Measurements from ENCODE around the gene MN1.
A peak's percentile ranks its signal among the peaks of the same experiment; 100 is the strongest.

MN1 gene

DNA sequence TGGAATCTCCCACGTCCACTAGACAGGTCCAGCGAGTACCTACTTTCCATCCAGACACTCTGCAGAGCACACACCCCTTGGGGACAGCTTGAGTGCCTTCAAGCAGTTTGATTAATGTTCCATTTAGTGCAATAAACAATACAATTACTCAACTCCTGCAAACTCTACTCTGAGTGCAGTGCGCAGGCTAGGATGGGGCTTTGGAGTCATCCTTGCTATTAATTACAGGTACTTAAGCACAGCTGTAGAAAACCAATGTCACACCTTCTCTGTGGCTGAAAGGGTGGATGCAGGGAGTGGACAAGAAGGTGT is 82.6 kb downstream of the MN1 start:
- DNase-seq (ENCODE audit: low spot score), result no peak
- FAIRE-seq, result no peak

DNA sequence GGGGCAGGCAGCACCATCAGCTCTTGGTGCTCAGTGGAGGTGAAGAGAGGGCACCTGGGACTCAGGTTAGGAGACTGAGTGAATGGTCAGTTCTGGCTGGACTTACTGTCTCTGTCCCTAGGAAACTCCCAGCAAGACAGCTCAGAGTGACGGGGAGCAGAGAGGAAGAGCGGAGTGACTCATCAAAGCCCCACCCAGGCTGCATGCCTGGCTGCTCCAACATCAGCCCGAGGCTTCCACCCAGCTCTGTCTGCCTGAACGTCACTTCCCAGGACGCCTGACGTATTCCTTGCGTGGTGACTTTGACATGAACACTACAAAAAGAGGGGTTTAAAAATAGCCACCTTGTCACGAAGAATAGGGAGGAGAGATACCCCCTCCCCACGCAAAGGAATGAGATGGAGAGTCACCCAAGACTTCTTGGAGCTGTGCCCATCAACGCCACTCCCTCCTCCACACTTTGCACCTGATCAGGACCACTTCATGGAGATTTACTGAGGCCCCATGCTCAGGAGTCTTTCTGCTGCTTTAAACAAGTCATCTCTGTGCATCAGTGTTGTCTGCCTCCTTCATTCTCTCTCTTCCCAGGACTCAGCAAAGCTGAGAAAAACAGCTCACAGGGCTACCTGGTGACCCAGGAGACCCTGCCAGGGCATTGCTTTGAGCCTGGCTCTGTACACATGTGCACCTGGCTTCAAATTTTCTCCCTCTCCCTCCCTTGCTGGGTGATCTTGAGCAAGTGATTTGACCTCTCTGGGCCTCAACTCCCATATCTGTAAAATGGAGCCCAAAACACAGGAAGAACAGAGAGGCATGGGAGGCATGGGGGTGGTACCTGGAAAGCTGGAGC is 83.1 kb downstream of the MN1 start:
- DNase-seq (ENCODE audit: low spot score), result peak; percentile 100
- FAIRE-seq, result peak; percentile 100

DNA sequence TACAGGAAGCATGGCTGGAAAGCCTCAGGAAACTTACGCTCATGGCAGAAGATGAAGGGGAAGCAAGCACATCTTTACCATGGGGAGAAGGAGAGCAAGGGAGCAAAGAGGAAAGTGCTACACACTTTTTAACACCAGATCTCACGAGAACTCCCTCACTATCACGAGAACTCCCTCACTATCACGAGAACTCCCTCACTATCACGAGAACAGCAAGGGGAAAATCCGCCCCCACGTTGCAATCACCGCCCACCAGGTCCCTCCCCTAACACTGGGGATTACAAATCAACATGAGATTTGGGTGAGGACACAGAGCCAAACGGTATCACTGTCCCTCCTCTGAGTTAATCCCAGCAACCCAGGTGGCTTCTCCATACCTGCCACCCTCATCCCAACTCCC is 84.5 kb downstream of the MN1 start:
- no peak for DNase-seq (ENCODE audit: low spot score)
- peak; percentile 97 for FAIRE-seq

DNA sequence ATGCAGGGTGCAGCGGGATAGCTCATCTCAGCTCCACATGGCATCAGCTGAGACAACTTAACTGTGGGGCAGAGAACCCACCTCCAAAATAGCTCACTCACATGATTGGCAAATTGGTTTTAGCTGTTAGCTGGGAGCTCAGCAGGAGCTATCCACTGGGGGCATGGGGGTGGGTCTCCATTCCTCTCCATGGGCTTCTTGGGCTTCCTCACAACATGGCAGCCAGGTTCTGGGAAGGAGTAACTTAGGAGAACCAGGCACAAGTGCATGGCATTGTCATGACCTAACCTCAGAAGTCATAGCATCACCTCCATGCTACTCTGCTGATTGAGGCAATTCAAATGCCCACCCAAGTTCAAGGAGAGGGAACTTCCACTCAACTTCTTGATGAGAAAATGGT is 85.5 kb downstream of the MN1 start:
- DNase-seq (ENCODE audit: low spot score) (no peak), FAIRE-seq (no peak)

DNA sequence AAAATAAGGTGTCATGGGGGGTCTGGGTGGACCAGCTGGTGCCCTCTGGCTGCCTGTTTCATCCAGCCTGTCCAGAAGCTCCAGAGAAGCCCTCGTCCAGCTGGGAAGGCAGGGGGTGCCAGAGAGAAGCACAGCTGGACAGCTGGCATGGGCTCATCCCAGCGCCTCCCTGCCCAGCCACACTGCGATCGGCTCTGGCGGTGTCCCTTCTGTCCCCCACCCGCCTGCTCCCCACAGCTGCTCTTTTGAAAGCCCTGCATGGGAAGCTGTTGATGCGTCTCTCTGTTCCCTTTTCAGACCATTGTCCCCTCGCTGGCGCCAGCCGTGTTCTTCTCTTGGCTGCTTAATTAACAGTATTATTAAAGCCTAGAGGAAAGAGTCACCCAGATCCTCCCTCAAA is 86.5 kb downstream of the MN1 start:
- no peak for DNase-seq (ENCODE audit: low spot score)
- FAIRE-seq, result no peak

DNA sequence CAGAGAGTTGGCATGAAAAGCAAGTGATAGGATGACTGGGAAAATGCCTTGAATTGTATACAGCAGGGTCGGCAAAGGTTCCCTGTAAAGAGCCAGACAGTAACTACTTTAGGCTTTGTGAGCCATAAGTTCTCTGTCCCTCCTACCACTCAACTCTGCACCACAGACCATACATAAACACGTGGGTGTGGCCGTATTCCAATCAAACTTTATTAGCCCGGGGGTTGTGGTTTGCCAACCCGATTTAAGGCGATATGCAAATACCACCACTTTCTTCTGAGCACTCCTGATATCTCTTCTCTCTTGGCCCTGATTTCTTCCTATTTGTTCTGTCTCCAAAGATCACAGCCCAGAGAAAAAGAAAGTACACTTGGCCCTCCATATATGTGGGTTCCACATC is 87.5 kb downstream of the MN1 start:
- DNase-seq (ENCODE audit: low spot score), result no peak
- FAIRE-seq, result peak; percentile 50

DNA sequence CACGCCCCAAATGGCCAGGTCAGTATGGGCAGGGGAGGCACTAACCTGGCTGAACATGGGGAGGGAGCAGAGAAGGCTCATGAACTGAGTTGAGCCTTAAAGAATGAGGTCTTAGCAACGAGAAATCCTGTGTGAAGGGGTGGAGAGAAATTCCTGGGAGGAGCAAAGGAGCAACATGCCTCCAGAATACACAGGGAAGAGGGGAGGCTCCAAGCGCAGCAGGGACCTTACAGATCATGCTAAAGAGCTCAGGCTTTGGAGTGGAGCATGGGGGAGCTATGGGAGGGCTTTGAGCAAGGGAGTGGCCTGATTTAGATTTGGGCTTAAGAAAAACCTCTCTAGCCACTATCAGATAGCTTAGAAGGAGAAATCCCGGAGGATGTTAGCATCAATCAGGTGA is 88.1 kb downstream of the MN1 start:
- DNase-seq (ENCODE audit: low spot score), result no peak
- peak; percentile 90 for FAIRE-seq

DNA sequence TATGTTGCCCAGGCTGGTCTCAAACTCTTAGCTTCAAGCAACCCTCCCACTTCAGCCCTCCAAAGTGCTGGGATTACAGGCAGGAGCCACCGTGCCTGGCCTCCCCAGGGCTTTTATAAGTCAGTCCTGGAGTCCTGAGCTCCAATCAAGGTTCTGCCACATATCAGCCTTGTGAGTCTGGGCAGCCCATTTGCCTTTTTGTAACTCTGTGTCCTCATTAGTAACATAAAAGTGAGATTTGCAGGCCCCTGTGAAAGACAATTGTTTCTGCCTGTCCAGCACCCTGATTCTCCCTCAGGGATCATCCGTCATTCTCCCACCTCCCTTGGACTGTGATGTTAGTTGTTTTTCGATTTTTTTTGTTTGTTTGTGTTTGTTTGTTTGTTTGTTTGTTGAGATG is 89.8 kb downstream of the MN1 start:
- FAIRE-seq, result peak; percentile 52
- no peak for DNase-seq (ENCODE audit: low spot score)

DNA sequence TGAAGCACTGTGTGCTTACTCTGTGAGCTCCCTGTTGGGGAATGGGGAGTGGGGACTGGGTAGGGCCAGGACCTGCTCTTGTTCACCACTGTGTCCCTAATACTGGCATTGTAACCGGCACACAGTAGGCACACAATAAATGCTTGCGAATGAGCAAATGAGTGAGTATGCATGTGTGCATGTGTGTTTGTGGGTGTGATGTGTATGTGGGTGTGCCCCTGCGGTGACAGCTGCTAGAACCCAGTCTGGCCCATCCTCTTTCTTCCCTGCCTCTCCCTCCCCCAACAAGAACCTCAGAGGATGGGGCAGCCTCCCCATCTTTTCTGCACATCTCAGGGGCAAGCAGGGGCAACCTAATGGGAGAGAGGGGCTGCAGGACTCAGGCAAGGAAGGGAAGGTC is 90.5 kb downstream of the MN1 start:
- FAIRE-seq, result peak; percentile 99
- no peak for DNase-seq (ENCODE audit: low spot score)

DNA sequence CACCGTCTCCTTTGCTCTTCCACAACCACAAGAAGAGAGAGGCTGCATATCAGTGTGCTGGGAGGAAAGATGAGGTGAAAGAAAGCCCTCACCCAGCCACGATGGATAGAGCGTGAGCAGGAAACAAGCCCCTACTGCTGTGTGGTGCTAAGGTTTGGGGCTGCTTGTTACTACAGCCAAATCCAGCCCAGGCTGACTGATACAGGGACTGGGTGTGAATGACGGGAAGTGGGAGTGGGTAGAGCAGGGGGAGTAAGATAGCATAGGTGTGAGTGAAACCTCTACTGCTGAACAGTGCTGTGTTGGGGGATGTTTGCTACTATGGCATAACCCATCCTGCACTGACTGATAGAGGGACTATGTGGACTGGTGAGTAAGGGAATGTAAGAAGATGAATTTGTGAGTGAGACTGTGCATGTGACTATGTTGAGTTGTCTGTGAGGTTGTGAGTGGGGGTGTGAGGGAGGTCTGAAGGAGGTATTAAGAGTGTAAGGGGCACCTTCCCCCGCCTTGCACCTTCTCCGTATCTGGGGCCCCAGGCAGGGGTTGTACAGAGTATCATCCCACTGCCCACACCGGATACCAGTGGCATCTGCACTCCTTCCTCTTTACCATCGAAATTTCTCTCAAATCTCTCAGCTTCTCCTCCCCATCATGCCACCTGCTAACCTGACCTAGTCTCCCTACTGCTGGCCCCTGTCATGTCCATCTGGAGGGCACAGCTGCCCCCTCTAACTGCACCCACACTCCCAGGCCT is 91.5 kb downstream of the MN1 start:
- DNase-seq (ENCODE audit: low spot score), result no peak

DNA sequence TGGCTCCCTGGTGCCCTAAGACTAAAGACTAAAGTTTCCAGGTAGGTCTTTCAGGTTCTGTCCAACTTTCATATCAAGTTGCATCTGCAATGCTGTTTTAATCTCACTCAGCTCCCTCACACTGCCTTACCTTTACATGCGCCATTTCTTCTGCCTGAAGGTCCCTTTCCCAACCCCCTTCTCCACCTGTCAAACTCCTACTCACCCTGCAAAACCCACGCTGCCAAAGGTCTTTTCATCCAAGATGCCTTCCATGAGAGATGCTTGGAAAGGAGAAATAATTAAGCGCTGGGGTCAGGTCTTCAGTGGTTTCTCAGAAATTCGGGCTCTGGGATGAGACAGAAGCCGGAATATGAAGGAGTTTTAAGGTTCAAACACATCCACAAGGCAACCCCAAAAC is 95.1 kb downstream of the MN1 start:
- FAIRE-seq (no peak), DNase-seq (ENCODE audit: low spot score) (no peak)

More for the DNA sequence above, 91.5 kb downstream of the MN1 start:
- peak; percentile 97 for FAIRE-seq

DNA sequence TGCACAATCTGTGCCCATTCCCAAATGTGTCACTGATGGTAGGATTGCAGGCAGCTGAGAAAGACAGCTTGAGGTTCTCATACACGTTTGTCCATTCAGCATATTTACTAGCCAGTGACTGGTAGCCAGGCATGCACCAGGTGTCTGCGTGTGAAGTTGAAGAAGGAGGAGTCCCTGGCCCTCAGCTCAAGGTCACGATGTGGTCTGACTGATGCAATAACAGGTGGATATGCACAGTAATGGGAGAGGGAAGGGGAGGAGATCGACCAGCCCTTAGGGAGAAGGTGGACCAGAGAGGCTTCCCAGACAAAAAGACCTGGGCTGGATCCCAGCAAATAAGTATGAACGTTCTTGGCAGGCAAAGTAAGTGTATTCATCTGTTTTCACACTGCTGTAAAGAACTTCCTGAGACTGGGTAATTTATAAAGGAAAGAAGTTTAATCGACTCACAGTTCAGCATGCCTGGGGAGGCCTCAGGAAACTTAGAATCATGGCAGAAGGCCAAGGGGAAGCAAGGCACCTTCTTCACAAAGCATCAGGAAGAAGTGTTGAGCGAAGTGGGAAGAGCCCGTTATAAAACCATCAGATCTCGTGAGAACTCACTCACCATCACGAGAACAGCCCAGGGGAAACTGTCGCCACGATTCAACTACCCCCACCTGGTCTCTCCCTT is 96.0 kb downstream of the MN1 start:
- DNase-seq (ENCODE audit: low spot score) (no peak), FAIRE-seq (peak; percentile 80)

DNA sequence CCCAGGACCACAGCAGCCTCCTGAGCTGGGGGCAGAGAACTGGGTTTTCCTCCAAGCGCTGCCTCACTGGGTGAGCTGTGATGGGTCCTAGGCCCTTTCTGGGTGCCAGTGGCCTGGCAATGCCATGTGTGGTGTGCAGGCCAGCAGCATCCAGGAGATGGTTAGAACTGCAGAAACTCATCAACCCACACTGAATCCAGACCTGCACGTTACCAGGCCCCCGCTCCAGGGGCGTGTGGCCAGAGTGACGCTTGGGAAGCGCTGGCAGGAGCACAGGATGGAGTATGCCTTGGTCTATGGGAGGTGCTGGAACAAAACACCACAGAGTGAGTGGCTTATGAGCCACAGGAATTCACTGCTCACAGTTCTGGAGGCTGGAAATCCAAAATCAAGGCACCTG is 97.0 kb downstream of the MN1 start:
- no peak for DNase-seq (ENCODE audit: low spot score)
- peak; percentile 17 for FAIRE-seq

DNA sequence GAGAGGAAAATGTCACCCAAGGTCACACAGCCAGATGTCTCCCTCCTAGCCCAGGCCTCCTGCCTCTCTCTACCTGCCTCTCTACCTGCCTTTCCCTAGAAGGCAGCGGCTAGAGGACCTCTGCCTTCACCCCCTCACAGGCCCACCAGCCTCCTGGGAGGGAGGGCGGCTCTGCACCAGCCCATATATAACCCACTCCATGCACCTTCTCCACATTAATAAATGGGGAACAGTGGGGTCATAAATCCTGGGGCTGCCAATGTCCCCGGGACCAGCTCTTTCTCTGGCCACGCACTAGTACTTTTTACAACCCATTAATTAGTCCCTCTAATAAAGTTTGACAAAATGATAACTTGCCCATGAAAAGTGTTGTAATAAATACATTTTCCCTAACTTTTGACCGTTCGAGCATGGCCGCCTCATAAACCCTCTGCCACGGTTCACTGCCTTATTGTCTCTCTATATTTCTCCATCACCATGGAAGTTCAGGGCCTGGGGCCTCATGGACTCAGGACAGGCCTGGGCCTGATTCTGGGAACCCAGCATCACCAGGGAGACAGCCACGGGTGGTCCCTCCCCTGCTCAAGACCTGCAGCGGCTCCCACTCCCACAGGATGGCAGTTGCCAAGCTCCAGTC is 102.1 kb downstream of the MN1 start:
- DNase-seq (ENCODE audit: low spot score) (no peak), FAIRE-seq (peak; percentile 65)

DNA sequence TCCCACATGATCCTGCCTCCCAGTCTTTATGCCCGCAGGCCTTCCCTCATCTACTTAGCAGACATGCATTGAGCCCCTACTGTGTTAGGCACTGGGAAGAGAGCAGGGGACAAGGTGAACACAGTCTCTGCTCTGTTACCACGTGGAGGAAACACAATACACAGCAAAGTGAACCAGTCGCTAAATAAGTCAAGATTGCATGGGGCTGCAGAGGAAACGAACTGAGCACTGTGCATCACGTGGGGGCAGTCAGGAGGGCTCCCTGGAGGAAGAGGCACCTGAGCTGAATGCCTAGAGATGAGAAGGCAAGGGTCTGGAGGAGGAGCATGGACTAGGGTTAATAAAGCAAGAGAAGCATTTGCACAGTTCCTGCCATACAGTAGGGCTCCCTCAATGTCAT is 102.7 kb downstream of the MN1 start:
- DNase-seq (ENCODE audit: low spot score) (no peak), FAIRE-seq (no peak)

All from urothelium cell line (cell line).